ENCODE data around the gene INO80D. TPM values are rescaled to one million over a fixed set of nuclear protein-coding genes. Genes with fewer than 3 reads are reported as not detected.

INO80D gene
- total RNA-seq, 4 donors from 2014 or later = 6.4 to 45.6 (median 23.4) TPM

DNA sequence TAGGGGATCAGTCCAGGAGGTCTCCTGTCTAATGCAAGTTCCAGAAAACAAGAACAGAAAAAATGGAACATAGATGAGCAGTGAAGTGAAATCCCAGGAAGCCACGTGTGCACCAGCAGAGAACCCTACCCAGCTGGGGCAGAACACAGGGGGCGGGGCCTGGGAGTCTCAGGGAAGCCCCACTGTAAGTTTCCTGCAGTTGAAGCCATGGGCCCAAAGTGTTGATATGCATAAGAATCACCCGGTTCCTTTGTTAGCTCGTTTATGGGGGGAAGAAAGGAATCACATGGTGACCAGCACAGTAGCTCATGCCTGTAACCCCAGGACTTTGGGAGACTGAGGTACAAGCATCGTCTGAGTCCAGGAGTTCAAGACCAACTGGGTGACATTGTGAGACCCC lies 131.3 kb downstream of the INO80D start:
- Histone ChIP-seq H3K27ac (no peak overlapping the region), H3K4me3 (no peak overlapping the region), H3K36me3 (no peaks in the 10 kb centered on the region), H3K27me3 (no peaks in the 10 kb centered on the region), H3K9me3 (no peaks in the 10 kb centered on the region), H3K4me1 (no peaks in the 10 kb centered on the region)
- TF ChIP-seq, protein P1, sequence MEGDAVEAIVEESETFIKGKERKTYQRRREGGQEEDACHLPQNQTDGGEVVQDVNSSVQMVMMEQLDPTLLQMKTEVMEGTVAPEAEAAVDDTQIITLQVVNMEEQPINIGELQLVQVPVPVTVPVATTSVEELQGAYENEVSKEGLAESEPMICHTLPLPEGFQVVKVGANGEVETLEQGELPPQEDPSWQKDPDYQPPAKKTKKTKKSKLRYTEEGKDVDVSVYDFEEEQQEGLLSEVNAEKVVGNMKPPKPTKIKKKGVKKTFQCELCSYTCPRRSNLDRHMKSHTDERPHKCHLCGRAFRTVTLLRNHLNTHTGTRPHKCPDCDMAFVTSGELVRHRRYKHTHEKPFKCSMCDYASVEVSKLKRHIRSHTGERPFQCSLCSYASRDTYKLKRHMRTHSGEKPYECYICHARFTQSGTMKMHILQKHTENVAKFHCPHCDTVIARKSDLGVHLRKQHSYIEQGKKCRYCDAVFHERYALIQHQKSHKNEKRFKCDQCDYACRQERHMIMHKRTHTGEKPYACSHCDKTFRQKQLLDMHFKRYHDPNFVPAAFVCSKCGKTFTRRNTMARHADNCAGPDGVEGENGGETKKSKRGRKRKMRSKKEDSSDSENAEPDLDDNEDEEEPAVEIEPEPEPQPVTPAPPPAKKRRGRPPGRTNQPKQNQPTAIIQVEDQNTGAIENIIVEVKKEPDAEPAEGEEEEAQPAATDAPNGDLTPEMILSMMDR (IDR thresholded peaks at IDR 0.05) = no peak
- TF ChIP-seq POLR2A (IDR thresholded peaks at IDR 0.05) = no peak
- DNase-seq = no peak
- intact Hi-C loops (cut with DNase I; ENCODE audit: low total_unique reads) = no loop called here

DNA sequence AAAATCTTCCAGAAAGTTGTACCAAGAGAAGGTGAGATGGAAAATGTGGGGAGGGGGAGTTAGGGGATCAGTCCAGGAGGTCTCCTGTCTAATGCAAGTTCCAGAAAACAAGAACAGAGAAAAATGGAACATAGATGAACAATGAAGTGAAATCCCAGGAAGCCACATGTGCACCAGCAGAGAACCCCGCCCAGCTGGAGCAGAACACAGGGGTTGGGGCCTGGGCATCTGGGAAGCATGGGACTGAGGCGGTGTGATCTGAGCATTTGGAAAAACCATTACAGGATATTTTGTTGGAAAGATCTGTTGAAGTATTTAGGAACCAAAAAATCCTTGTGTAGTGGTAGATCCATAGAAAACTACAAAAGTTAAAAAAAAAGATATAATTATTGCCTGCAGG lies 133.7 kb downstream of the INO80D start:
- H3K4me1 ChIP-seq = no peaks in the 10 kb centered on the region

GRCh38 chr2:205948883-205949282 lies 137.1 kb downstream of the INO80D start:
- H3K4me1 ChIP-seq = no peaks in the 10 kb centered on the region
- no peak overlapping the region for H3K4me3 ChIP-seq
- DNase-seq = no peak
- intact Hi-C loops (cut with DNase I; ENCODE audit: low total_unique reads) = no loop called here
- TF ChIP-seq POLR2A (IDR thresholded peaks at IDR 0.05) = no peak
- TF ChIP-seq, protein P1 (IDR thresholded peaks at IDR 0.05) = no peak
- H3K27ac ChIP-seq = no peak overlapping the region
- H3K27me3 ChIP-seq = no peaks in the 10 kb centered on the region
- no peaks in the 10 kb centered on the region for H3K36me3 ChIP-seq
- no peaks in the 10 kb centered on the region for H3K9me3 ChIP-seq

More for the DNA sequence above, 133.7 kb downstream of the INO80D start:
- no peaks in the 10 kb centered on the region for H3K9me3 ChIP-seq
- TF ChIP-seq, protein P1 (IDR thresholded peaks at IDR 0.05) = no peak
- TF ChIP-seq POLR2A (IDR thresholded peaks at IDR 0.05) = no peak
- no peaks in the 10 kb centered on the region for H3K27me3 ChIP-seq
- intact Hi-C loops (cut with DNase I; ENCODE audit: low total_unique reads) = no loop called here
- no peaks in the 10 kb centered on the region for H3K36me3 ChIP-seq
- no peak for DNase-seq
- H3K27ac ChIP-seq = no peak overlapping the region
- no peak overlapping the region for H3K4me3 ChIP-seq

DNA sequence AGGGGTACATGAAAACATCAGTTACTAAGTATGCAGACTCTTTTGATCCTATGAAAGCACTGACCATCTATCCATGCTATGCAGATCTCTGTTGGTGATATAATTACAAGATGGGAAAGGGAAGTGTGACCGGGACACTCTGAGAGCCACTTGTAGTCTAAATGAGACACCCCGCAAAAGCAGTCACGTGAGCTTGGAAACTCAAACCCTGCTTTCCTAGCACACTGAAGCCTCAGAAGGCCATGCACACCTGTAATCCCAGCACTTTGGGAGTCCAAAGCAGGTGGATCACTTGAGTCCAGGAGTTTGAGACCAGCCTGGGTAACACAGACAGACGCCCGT lies 137.5 kb downstream of the INO80D start:
- Histone ChIP-seq H3K27ac (peak overlapping the region; percentile 41 to 49), H3K4me3 (no peak overlapping the region), H3K9me3 (no peaks in the 10 kb centered on the region), H3K27me3 (no peaks in the 10 kb centered on the region), H3K4me1 (no peaks in the 10 kb centered on the region), H3K36me3 (no peaks in the 10 kb centered on the region)
- intact Hi-C loops (cut with DNase I; ENCODE audit: low total_unique reads) = no loop called here
- TF ChIP-seq, protein P1 (IDR thresholded peaks at IDR 0.05) = no peak
- TF ChIP-seq POLR2A (IDR thresholded peaks at IDR 0.05) = no peak
- DNase-seq = no peak

- Histone ChIP-seq H3K4me3 (no peak overlapping the region), H3K27me3 (no peaks in the 10 kb centered on the region), H3K36me3 (no peaks in the 10 kb centered on the region), H3K4me1 (no peaks in the 10 kb centered on the region), H3K9me3 (no peaks in the 10 kb centered on the region), H3K27ac (peak overlapping the region; percentile 41 to 49)
- DNase-seq = peak; percentile 75 to 78
- intact Hi-C loops (cut with DNase I; ENCODE audit: low total_unique reads) = no loop called here
- TF ChIP-seq POLR2A (IDR thresholded peaks at IDR 0.05) = no peak
- TF ChIP-seq, protein P1 (IDR thresholded peaks at IDR 0.05) = peak; percentile 81 to 92 (median 90)
Measured at GRCh38 chr2:205947621-205948495, 138.1 kb downstream of the INO80D start.

Measured in uterus (tissue), 4 donors.